Progenitor cell of endocrine pancreas (in vitro differentiated cells): ENCODE data around the gene BCAT1. TPM values are rescaled to one million over a fixed set of nuclear protein-coding genes. Genes with fewer than 3 reads are reported as not detected.

Experiments used
- DNase-seq: peaks from one replicate; pipeline ENCODE4 v3.0.0; 2021; ENCODE audit warnings: low spot score; ENCODE audit not compliant: unreplicated experiment
- H3K27ac Mint-ChIP-seq: 2 replicates; pipeline ENCODE4 v1.8.0; 2021; ENCODE audit warnings: mild to moderate bottlenecking, moderate library complexity, mixed read lengths
- H3K27me3 Mint-ChIP-seq: 2 replicates; pipeline ENCODE4 v1.8.0; 2021; ENCODE audit warnings: mixed read lengths
- H3K36me3 Mint-ChIP-seq: 2 replicates; pipeline ENCODE4 v1.8.0; 2022; ENCODE audit warnings: mixed read lengths; ENCODE audit not compliant: insufficient read depth
- H3K4me1 Mint-ChIP-seq: 2 replicates; pipeline ENCODE4 v1.8.0; 2021; ENCODE audit warnings: low read depth, mixed read lengths
- H3K4me3 Mint-ChIP-seq: 2 replicates; pipeline ENCODE4 v1.8.0; 2021; ENCODE audit warnings: low read depth, mild to moderate bottlenecking, moderate library complexity, mixed read lengths
- H3K9me3 Mint-ChIP-seq: 2 replicates; pipeline ENCODE4 v1.8.0; 2021; ENCODE audit warnings: low read depth, mixed read lengths
- total RNA-seq: library from RNA; stranded (reverse); gene quantifications from 2 replicates; pipeline ENCODE4 v1.2.1, GENCODE V29; 2021
- TF ChIP-seq, protein P1 (sequence below): fragments of 200-600 bp; sonication (generic); IDR thresholded peaks from one replicate; pipeline ENCODE4 v1.5.0; 2021; ENCODE audit warnings: antibody characterized with exemption, mild to moderate bottlenecking; ENCODE audit not compliant: unreplicated experiment

The BCAT1 gene
- total RNA-seq, 1 donor from 2014 or later: 52.9 TPM

GRCh38 chr12:24797901-24798300 is 151.0 kb downstream of the BCAT1 start:
- H3K27ac Mint-ChIP-seq: no peak overlapping the region
- H3K27me3 Mint-ChIP-seq: no peaks in the 10 kb centered on the region

GRCh38 chr12:24796876-24797275 is 152.0 kb downstream of the BCAT1 start:
- no peak for DNase-seq
- Mint-ChIP-seq H3K27me3 (peaks cover under 1% of the 10 kb centered on the region), H3K27ac (no peak overlapping the region), H3K4me1 (peaks cover 10% of the 10 kb centered on the region), H3K9me3 (peaks cover 4% of the 10 kb centered on the region), H3K36me3 (no peaks in the 10 kb centered on the region), H3K4me3 (no peak overlapping the region)
- TF ChIP-seq, protein P1, sequence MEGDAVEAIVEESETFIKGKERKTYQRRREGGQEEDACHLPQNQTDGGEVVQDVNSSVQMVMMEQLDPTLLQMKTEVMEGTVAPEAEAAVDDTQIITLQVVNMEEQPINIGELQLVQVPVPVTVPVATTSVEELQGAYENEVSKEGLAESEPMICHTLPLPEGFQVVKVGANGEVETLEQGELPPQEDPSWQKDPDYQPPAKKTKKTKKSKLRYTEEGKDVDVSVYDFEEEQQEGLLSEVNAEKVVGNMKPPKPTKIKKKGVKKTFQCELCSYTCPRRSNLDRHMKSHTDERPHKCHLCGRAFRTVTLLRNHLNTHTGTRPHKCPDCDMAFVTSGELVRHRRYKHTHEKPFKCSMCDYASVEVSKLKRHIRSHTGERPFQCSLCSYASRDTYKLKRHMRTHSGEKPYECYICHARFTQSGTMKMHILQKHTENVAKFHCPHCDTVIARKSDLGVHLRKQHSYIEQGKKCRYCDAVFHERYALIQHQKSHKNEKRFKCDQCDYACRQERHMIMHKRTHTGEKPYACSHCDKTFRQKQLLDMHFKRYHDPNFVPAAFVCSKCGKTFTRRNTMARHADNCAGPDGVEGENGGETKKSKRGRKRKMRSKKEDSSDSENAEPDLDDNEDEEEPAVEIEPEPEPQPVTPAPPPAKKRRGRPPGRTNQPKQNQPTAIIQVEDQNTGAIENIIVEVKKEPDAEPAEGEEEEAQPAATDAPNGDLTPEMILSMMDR: no peak

More at GRCh38 chr12:24797901-24798300, 151.0 kb downstream of the BCAT1 start:
- no peaks in the 10 kb centered on the region for H3K36me3 Mint-ChIP-seq
- peaks cover 5% of the 10 kb centered on the region for H3K9me3 Mint-ChIP-seq
- TF ChIP-seq, protein P1: no peak
- no peak overlapping the region for H3K4me3 Mint-ChIP-seq
- no peak for DNase-seq
- H3K4me1 Mint-ChIP-seq: peaks cover 3% of the 10 kb centered on the region

DNA sequence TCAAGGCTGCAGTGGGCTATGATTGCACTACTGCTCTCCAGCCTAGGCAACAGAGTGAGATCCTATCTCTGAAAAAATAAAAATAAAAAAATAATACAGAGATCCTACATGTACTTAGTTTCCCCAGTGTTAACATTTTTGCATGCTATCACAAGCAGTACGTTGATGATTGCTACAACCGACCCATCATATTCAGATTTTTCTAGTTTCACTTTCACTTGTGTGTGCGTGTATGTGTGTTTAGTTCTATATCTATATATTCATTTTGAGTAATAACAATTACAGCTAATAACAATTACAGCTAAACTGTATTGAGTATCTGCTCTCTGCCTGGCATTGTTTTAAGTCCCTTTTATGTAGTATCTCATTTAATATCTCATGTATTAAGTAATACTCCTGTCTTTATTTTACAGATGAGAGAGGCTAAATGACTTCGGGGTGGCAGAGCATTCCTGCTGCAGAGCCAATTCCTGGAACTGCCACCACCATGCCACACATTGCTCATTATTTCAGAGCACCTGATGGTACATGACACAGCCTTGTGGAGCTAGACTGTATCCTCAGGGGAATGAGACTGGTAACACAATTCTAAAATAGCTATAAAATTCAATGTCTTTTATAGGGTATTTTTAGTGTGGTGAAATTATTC is 153.1 kb downstream of the BCAT1 start:
- H3K4me3 Mint-ChIP-seq: no peak overlapping the region
- H3K4me1 Mint-ChIP-seq: peaks cover 13% of the 10 kb centered on the region
- H3K27me3 Mint-ChIP-seq: peaks cover 3% of the 10 kb centered on the region
- peaks cover 4% of the 10 kb centered on the region for H3K9me3 Mint-ChIP-seq
- no peak for DNase-seq
- no peaks in the 10 kb centered on the region for H3K36me3 Mint-ChIP-seq
- TF ChIP-seq, protein P1: no peak
- H3K27ac Mint-ChIP-seq: no peak overlapping the region

DNA sequence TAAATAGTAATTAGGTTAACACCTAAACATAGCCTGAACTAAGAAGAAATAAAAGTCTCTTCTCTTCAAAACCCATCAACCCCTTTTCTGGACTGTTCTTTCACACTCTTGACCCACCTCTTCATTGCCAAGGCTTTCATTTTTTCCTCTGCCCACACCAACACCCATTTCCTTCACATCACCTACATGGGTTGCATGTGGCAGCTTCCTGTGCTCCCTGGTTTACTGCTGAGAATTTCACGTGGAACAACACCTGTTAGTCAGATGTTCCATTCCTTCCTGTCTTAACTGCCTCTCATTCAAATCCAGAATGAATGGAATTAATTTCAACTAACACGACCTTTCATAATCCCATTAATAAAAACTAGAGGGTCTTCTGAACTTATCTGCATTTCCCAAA is 157.3 kb downstream of the BCAT1 start:
- no peaks in the 10 kb centered on the region for H3K36me3 Mint-ChIP-seq
- no peak for DNase-seq
- no peak overlapping the region for H3K4me3 Mint-ChIP-seq
- no peaks in the 10 kb centered on the region for H3K9me3 Mint-ChIP-seq
- peaks cover 14% of the 10 kb centered on the region for H3K4me1 Mint-ChIP-seq
- H3K27ac Mint-ChIP-seq: peak overlapping the region; percentile 40
- peaks cover 3% of the 10 kb centered on the region for H3K27me3 Mint-ChIP-seq
- TF ChIP-seq, protein P1: no peak

- Mint-ChIP-seq H3K36me3 (no peaks in the 10 kb centered on the region), H3K27ac (no peak overlapping the region), H3K4me3 (no peak overlapping the region), H3K9me3 (no peaks in the 10 kb centered on the region), H3K4me1 (peaks cover 22% of the 10 kb centered on the region), H3K27me3 (peaks cover 3% of the 10 kb centered on the region)
- DNase-seq: no peak
- TF ChIP-seq, protein P1: no peak
Observed at GRCh38 chr12:24788886-24789285, 160.0 kb downstream of the BCAT1 start.
